GOT3 (cell line): ENCODE data around the gene CMC2.

Source experiments
- DNase-seq: peaks from one replicate; lab custom pipeline; 2025; ENCODE audit warnings: mixed read lengths; lab: John Stamatoyannopoulos, UW

The CMC2 gene

DNA sequence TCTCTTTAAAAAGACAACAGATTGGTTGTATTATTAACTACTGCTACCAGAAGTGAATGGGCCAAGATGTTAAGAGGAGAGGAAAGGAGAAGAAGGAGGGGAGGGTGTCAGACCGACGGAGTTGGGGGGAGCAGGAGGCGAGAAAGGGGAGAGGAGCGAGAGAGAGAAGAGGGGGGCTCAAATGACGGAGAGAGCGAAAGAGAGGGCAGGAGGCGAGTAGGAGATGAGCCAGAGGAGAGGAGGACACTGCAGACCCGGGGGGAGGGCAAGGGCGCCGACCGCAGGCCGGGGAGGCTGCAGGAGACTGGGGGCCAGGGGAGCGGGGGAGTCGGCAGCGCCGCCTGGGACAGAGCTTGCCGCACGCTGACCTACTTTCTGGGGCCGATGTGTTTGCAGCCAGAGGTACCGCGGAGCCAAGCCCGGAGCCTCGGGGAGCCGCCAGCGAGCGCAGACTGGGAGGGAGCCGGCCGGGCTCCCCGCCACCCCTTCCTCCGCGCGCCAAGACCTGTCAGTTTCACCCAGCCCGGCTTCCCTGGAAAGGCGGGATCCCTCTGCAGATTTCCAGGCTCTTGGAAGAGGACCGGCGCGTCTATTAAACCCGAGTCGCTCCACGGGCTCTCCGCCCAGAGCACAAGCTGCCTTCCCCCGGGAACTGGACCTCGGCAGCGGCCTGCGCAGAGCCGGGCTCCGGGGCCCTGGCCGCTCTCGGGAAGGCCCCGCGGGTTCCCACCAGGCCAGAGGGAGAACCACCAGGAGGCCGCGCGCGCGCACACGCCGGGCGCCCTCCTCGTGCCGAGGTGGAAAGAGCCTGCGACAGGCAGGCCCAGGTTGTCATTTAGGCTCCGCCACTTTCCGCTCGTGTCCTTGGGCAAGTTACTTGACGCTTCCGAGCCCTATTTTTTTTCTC lies 74.6 kb downstream of the CMC2 start:
- DNase-seq = no peak

DNA sequence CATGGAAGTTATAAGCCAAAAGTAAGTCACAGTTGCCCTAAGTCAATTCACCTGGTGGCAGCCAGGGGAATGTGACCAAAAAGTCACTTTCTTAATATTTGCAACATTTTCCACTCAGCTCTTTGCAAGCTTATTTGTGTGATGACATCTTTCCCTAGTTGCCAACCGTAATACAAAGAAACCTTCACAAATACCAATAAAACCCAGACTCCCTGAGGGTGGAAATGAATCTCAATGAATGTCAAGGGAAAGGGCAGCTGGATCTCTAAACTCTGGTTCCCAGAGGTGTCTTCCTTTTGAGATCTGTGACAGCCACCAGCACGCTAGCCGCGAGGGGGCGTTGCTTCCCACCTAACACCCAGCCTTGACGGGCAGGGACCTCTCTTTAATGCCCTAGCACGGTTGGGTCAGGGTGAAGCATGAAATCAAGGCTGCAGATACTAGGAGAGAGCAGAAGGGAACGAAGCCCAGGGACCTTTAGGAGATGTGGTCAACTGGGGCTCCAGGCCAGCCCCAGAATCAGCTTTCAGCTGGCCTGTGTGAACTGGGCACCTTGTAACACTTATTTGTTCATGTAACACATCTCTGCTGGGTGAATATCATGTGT lies 82.2 kb downstream of the CMC2 start:
- no peak for DNase-seq

DNA sequence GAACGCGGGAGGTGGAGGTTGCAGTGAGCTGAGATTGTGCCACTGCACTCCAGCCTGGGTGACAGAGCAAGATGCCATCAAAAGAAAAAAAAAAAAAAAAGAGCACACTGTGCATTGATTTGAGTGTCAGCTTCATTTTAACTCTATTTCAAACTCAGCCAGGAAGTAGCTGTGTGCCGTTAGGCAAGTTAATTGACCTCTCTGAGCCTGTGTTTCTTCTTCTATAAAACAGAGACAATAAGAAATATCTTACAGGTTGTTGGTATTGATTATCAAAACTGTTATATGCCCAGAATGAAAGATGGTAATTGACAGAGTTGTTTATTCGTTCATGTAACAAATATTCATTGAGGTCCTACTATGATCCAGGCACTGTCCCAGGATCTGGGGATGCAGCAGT lies 83.3 kb downstream of the CMC2 start:
- DNase-seq = no peak
